Urinary bladder (tissue), 4 donors: ENCODE data around the gene AHNAK2. TPM values are rescaled to one million over a fixed set of nuclear protein-coding genes. Genes with fewer than 3 reads are reported as not detected.
"Not testable (repeated sequence)": the region's sequence is repeated elsewhere in the genome, so short reads cannot be mapped to it uniquely, and the experiment has no call there.

ENCODE experiments used
- DNase-seq: peaks from one replicate; pipeline ENCODE4 v3.0.0-alpha.2; 2015; ENCODE audit errors: extremely low spot score
- H3K27ac ChIP-seq: one replicate; pipeline ENCODE4 v1.5.1; 2013; ENCODE audit warnings: low read depth, mild to moderate bottlenecking, moderate library complexity
- H3K36me3 ChIP-seq: one replicate; pipeline ENCODE4 v1.6.1; 2013; ENCODE audit warnings: mild to moderate bottlenecking, moderate library complexity; ENCODE audit not compliant: insufficient read depth
- H3K4me1 ChIP-seq: one replicate; pipeline ENCODE4 v1.6.1; 2013; ENCODE audit warnings: mild to moderate bottlenecking, moderate library complexity; ENCODE audit not compliant: insufficient read depth
- H3K4me3 ChIP-seq: one replicate; pipeline ENCODE4 v1.5.1; 2013; ENCODE audit warnings: low read depth, low read length
- WGBS: extraction: QIAGEN DNeasy Blood & Tissue Kit; methylation state at CpG from one replicate; pipeline ENCODE4 v1.1.7; 2013; 5-methylcytosine and 5-hydroxymethylcytosine counted together
- polyA plus RNA-seq: library from polyadenylated mRNA; stranded (reverse); fragments of 200-250 nt; gene quantifications from one replicate; pipeline ENCODE4 v1.2.3, GENCODE V29; 2013
- total RNA-seq: library from RNA; depleted of rRNA; stranded (reverse); fragments of >200 nt; gene quantifications from one replicate; pipeline ENCODE4 v1.2.3, GENCODE V29; 2014
- donor health status: healthy with polysubstance abuse.
- donor health status: healthy.

AHNAK2 gene
- total and polyA plus RNA-seq, 2 donors, result 14.5 to 43.2 TPM

DNA sequence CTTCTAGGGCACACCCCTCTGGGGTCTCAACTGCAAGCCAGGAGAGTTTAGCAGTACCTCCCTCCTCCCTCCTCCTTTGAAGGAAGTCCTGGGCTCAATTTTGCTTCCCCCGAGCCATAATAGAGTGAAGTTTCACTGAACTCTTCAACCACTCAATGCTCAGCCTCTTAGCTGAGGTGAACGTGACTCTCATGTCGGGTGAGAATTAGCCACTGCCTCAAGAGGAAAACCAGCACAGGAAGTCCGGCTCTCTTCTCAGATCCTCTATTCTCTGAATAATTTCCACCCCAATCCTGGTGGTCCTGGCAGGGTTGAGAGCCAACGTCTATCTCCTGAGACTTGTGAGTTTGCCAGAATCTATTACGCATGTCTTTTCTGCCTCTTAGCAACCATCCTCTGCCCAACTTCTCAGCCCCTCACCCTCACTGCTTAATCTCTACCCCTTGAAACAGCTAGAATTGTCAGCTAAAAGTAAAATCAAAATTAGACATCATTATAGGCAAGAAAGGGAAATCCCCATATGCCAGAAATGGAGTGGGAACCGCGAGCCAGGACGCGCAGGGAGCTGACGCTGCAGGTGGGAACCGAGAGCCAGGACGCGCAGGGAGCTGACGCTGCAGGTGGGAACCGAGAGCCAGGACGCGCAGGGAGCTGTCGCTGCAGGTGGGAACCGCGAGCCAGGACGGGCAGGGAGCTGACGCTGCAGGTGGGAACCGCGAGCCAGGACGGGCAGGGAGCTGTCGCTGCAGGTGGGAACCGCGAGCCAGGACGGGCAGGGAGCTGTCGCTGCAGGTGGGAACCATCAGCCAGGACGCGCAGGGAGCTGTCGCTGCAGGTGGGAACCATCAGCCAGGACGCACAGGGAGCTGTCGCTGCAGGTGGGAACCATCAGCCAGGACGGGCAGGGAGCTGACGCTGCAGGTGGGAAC, 73.3 kb downstream of the AHNAK2 start:
- not testable (repeated sequence) for H3K4me3 ChIP-seq, H3K4me1 ChIP-seq, H3K36me3 ChIP-seq, DNase-seq, H3K27ac ChIP-seq
- WGBS, result 70% methylated on average over 38 of the region's 38 CpGs

DNA sequence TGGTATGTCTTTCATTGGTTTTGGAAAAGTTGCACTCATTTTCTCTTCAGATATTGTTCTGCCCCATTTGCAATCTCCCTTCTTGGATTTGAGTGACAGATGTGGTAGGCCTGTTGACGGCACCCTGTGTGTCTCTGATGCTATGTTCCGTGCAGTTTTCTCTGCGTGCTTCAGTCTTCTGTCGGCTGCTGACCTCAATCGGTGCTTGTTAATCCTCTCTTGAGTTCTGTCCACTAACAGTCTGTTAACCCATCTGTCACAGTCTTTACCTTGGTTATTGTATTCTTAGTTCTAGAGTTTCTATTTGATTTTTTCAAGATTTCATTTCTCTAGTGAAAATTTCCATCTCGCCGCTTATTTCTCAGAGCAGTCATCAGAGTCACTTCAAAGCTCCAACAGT, 74.2 kb downstream of the AHNAK2 start:
- Histone ChIP-seq H3K4me1 (no peaks in the 10 kb centered on the region), H3K27ac (no peak overlapping the region), H3K4me3 (no peak overlapping the region), H3K36me3 (no peaks in the 10 kb centered on the region)
- 89% methylated on average over 7 of the region's 7 CpGs for WGBS
- no peak for DNase-seq

DNA sequence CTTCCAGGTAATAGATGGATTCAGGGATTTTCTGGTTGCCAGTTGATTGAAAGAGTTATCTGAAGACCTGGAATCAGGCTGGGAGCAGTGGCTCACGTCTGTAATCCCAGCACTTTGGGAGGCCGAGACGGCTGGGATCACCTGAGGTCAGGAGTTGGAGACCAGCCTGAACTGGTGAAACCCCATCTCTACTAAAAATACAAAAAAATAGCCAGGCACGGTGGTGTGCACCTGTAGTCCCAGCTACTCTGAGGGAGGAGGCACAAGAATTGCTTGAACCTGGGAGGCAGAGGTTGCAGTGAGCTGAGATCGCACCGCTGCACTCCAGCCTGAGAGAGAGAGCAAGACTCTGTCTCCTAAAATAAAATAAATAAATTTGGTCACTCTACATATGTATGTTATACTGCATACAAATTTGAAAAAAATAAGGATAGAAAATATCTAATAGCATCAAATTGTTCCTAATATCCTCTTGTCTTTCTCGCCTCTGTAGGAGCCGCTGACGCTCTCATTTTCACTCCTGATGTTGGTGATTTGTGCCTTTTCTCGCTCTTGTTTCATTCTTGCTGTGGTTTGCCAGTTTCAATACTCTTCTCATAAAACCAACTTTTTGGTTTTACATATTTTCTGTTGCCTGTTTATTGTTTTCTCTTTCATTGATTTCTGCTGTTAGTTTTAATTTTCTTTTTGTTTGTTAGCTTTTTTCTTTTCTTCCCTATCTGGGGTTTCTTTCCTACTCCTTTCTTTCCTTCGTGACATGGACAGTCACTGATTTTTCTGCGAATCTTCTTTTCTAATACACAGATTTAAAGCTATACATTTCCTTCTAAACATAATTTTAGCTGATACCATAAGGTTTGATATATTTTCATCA, 77.3 kb downstream of the AHNAK2 start:
- H3K4me3 ChIP-seq, result no peak overlapping the region
- 85% methylated on average over 12 of the region's 12 CpGs for WGBS
- H3K27ac ChIP-seq, result no peak overlapping the region
- no peaks in the 10 kb centered on the region for H3K36me3 ChIP-seq
- no peaks in the 10 kb centered on the region for H3K4me1 ChIP-seq
- no peak for DNase-seq

DNA sequence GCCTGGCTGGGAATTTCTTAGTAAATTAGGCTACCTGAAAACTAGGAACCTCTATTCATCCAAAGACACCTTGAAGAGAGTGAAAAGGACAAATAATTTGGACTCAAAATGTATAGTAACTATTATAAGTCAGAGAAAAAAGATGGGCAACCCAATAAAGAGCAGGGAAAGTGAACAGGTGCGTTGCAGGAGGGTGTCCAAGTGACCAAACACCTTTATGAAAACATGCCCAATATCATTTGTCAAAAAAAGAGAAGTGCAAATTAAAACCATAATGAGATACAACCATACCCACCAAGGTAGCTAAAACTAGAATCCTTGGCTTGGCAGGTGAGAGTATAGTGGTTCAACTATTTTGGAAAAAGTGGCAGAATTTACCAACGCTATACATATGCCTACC, 78.4 kb downstream of the AHNAK2 start:
- no peak overlapping the region for H3K4me3 ChIP-seq
- WGBS, result 63% methylated on average over 2 of the region's 2 CpGs
- no peak for DNase-seq

DNA sequence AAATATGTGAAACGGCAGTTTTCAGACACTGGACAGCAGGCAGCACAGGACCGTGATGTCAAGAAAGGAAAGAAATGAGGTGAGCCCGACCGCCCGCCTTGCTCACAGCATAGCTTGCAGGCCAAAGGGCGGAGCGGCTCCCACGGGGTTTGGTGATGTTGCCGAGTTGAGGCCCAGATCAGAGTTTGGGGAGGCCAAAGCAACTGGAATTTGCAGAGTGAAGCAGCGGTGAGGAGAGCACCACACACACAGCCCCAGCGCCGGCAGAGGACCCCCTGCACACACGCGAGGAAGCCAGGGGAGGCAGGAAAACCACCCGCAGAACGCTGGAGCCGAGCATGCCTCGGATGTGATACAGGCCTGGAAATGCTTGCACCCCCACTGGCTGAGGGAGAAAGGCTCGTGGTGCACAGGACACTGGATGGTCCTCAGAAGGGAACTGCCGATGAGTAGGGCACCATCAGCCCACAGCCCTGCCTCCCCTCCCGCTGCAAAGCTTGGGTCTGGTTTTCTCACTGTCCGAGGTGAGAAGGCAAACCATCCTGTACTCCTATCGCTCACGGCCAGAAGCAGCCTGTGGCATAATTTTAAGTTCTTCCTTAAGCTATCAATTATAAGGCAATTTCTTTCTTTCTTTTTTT, 79.2 kb downstream of the AHNAK2 start:
- H3K4me1 ChIP-seq, result no peaks in the 10 kb centered on the region
- no peak overlapping the region for H3K4me3 ChIP-seq
- no peak overlapping the region for H3K27ac ChIP-seq
- no peaks in the 10 kb centered on the region for H3K36me3 ChIP-seq
- WGBS, result 60% methylated on average over 24 of the region's 24 CpGs
- no peak for DNase-seq

More for the DNA sequence above, 78.4 kb downstream of the AHNAK2 start:
- no peaks in the 10 kb centered on the region for H3K36me3 ChIP-seq
- no peak overlapping the region for H3K27ac ChIP-seq
- no peaks in the 10 kb centered on the region for H3K4me1 ChIP-seq

DNA sequence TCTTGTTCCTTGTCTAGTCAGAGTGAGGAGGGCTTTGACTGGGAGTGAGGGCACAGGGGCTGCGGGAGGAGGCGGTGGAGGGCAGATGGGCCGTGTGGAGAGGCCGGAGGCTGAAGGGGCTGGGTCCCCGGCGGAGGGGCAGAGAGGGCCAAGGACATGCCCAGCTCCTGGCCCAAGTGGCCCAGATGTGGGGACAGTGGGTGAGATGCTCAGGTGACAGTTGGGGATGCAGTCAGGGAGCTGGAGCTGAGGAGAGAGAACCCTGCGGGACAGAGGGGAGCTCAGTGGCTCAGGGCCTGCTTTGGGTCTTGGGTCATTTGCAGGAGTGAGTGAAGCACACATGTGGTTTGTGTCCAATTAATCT, 80.0 kb downstream of the AHNAK2 start:
- H3K27ac ChIP-seq, result no peak overlapping the region
- no peaks in the 10 kb centered on the region for H3K36me3 ChIP-seq
- WGBS, result 93% methylated on average over 7 of the region's 7 CpGs
- no peak for DNase-seq
- H3K4me3 ChIP-seq, result no peak overlapping the region
- H3K4me1 ChIP-seq, result no peaks in the 10 kb centered on the region

DNA sequence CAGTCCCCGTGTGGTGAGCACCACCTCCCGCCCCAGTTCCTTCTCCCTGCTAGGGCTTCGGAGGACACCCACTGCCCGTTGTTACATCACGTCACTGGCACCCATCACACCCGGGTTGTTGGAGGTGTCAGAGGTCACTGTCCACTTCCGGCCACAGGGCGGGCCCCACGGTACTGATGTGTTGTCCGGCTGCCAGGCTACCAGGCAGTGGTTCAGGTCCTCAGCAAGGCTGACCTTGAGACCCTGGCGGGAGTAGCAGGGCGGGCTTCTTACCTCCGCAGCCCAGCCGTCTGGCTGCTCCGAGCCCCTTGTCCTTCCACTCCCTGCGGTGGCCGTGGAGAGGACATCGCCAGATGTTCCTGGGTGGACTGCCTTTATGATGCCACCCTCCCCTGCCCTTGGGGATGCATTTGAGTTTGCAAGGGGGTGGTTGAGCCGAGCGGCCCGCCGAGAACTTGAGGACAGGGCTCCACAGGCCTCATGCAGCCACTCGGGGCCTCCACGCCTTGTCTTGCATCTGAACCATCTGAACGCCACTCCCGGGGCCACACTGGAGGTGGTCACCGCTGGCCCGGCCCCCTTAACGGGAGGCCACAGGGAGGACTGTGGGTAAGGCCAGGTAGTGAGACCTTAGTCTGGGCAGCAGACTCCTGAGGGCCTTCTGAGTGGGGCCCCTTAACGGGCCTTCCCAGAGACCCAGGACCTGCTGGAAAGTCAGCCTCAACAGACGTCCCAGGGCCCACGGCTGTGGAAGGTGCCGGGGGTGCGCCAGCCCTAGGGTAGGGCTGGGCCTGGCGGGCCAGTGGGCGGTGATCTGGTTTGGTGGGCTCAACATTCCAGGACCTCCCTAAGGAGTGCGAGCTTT, 80.6 kb downstream of the AHNAK2 start:
- H3K27ac ChIP-seq, result no peak overlapping the region
- no peaks in the 10 kb centered on the region for H3K36me3 ChIP-seq
- no peak overlapping the region for H3K4me3 ChIP-seq
- H3K4me1 ChIP-seq, result no peaks in the 10 kb centered on the region
- 90% methylated on average over 37 of the region's 37 CpGs for WGBS
- DNase-seq, result no peak

DNA sequence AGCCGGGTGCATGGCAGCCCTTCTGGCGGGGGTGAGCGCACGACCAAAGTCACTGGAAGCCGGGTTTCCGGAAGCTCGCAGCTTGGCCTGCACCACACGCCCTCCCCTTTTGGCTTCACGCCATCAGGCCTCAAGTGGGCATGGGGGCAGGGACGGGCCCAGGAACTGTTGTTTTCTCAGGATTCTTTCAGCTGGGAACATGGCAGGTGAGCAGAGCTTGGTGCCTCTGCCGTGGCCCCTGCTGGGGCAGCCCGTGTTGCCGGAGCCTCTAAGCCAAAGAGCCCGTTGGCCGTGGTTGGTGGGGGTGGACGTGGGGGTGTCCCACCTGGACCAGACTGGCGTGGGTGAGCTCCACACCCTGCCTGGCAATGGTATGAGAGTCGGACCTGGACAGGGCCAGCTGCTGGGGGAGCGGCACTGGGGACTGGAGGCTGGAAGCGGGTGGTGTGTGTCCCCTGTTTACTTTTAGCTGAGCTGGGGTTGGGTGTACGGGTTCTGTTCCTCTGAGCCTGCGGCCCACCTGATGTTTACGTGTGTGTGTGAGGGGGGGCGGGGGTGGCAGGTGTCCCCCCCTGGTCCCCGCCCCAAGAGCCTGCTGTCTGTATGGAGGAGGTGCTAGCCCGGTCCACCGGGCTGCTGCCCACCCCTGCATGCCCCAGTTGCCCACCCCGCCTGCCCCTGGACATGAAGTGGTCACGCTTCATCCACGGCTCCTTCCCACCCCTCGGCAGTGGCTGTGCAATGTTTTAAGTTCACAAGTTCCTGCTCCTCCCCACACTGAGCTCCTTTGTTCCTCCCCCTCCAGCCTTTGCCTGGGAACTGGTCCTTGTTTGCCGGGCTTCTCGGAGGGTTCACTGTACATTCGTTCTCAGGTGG, 82.2 kb downstream of the AHNAK2 start:
- 71% methylated on average over 34 of the region's 34 CpGs for WGBS
- no peaks in the 10 kb centered on the region for H3K4me1 ChIP-seq
- no peaks in the 10 kb centered on the region for H3K36me3 ChIP-seq
- H3K4me3 ChIP-seq, result no peak overlapping the region
- DNase-seq, result peak; percentile 15
- H3K27ac ChIP-seq, result no peak overlapping the region

DNA sequence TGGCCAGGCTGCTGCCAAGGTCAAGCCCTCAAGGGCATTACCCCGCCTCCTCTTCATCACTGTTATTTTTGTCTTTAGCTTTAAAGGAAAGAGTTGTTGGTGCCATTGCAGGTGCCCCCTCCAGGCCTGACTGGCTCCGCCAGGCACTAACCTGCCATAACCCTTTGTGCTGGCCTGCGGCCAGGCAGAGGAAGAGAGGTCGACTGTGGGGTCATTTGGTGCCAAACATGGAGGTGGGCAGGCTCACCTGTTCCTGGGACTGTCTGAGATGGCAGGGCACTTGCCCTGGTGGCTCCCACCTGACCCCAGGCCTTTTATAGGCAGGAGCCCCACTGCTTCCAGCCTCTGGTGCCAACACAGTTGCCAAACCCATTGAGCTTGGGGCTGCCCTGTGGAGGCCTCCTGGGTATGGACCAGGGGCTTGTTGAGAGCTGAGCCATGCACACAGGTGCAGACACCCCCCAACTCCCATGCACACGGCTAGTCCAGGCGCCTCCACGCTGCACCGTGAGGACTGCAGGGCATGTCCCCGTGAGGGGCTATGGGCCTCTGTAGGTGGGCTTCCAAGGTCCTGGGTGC, 82.9 kb downstream of the AHNAK2 start:
- WGBS, result 83% methylated on average over 9 of the region's 9 CpGs
- DNase-seq, result no peak
- no peak overlapping the region for H3K4me3 ChIP-seq

DNA sequence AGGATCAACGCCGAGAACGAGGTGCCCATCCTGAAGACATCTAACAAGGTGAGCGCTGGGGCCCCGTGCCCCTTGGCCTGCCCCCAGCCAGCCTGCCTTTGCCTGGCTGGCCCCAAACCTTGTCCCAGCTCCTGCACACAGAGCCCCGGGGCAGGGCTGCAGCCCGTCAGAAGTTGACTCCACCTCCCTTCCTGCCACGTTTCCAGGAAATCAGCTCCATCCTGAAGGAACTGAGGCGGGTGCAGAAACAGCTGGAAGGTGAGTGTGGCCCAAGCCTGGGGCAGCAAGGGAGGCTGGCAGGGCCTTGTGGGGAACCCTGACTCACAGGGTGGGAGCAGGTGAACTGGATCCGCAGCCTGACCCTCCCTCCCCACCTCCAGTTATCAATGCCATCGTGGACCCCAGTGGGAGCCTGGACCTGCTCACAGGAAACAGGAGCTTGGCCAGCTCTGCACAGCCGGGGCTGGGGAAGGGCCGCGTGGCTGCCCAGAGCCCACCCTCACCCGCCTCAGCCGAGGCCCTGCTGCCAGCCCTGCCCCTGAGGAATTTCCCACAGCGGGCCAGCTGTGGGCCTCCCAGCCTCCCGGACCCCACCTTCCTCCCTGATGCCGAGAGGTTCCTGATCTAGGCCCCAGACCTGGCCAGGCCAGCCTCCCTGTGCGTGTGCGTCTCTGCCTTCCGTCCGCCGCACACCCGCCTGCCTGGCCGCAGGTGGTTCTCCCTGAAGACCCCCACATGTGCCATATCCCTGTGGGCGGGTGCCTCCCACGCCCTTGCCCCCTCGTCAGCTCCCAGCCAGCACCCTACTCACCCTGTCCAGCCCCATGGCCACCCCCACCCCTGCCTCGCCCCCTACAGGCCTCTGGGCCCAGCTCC, 83.6 kb downstream of the AHNAK2 start:
- WGBS, result 81% methylated on average over 30 of the region's 30 CpGs
- Histone ChIP-seq H3K27ac (no peak overlapping the region), H3K4me3 (no peak overlapping the region), H3K36me3 (no peaks in the 10 kb centered on the region), H3K4me1 (no peaks in the 10 kb centered on the region)
- DNase-seq, result no peak

More for the DNA sequence above, 82.9 kb downstream of the AHNAK2 start:
- Histone ChIP-seq H3K4me1 (no peaks in the 10 kb centered on the region), H3K27ac (no peak overlapping the region), H3K36me3 (no peaks in the 10 kb centered on the region)

DNA sequence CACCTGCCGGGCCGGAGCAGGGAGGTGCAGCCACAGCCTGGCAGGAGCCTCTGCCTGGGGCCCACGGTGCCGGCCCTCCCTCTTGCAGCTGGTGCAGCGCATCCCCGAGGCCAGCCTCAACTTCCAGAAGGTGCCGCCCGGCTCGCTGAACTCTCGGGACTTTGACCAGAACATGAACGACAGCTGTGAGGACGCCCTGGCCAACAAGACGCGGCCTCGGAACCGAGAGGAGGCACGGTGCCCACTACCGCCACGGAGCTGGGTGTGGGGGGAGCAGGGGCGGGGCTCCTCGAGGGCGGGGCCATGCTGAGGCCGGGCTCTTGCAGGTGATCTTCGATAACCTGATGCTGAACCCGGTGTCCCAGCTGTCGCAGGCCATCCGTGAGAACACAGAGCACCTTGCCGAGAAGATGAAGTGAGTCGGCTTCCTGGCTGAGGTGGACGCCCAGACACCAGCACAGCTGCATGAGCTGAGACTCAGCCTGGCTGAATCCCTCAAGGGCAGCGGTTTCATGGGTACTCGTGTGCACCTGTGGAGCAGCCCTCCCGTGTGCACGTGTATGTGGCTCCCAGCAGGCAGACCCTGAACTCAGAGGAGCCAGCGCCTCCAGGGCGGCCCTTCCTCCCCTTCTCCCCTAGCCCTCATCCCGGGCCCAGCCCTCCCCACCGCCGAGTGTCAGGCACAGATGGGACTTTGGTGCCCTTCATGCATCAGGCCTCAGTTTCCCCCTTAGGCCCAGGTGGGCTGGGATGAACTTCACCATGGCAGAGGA, 84.6 kb downstream of the AHNAK2 start:
- no peak for DNase-seq
- 86% methylated on average over 39 of the region's 39 CpGs for WGBS
- Histone ChIP-seq H3K27ac (no peak overlapping the region), H3K4me1 (no peaks in the 10 kb centered on the region), H3K4me3 (no peak overlapping the region), H3K36me3 (no peaks in the 10 kb centered on the region)
